Common myeloid progenitor, CD34-positive (primary cell): Measurements from ENCODE around the gene SLC6A5.
"Not testable (repeated sequence)": the region's sequence is repeated elsewhere in the genome, so short reads cannot be mapped to it uniquely, and the experiment has no call there.

Source experiments
- CTCF ChIA-PET: fragments of 350-600 bp; sonication (Branson Sonifier 250); formaldehyde crosslinking; loops from one replicate; lab custom pipeline; 2021; ENCODE audit warnings: antibody characterized with exemption; lab: Charles Lee
- POLR2A ChIA-PET: fragments of 350-600 bp; sonication (Branson Sonifier 250); formaldehyde crosslinking; loops from one replicate; lab custom pipeline; 2021; ENCODE audit warnings: antibody characterized with exemption; lab: Charles Lee
- DNase-seq, 3 donors: peaks; one replicate each; pipeline versions ENCODE4 v3.0.0 to v3.0.0-alpha.2; 2013
- H3K27ac ChIP-seq, 2 experiments: 1 replicate in 1 of 2; 2 replicates in 1 of 2; pipeline ENCODE4 v1.7.0; 2013; ENCODE audit warnings: inconsistent platforms in 2 of 2, low read length in 2 of 2, mild to moderate bottlenecking in 2 of 2, low read depth in 1 of 2, moderate library complexity in 1 of 2; ENCODE audit not compliant: severe bottlenecking in 2 of 2, insufficient read depth in 1 of 2, poor library complexity in 1 of 2
- H3K27me3 ChIP-seq, 5 experiments: replicated peaks in 2 of 5; 1 replicate in 3 of 5; 2 replicates in 2 of 5; pipeline versions ENCODE4 v1.6.1 to v1.7.0; 2013; ENCODE audit warnings: low read length in 4 of 5, mild to moderate bottlenecking in 2 of 5, moderate library complexity in 2 of 5, inconsistent platforms in 1 of 5; ENCODE audit not compliant: insufficient read depth in 5 of 5, control insufficient read depth in 4 of 5
- H3K36me3 ChIP-seq, 4 experiments: 1 replicate in 2 of 4; 2 replicates in 2 of 4; pipeline versions ENCODE4 v1.6.1 to v1.7.0; 2013; ENCODE audit warnings: low read length in 3 of 4, control low read depth in 1 of 4, mild to moderate bottlenecking in 1 of 4; ENCODE audit not compliant: control insufficient read depth in 4 of 4, insufficient read depth in 4 of 4
- H3K4me1 ChIP-seq, 4 experiments: 1 replicate in 3 of 4; 2 replicates in 1 of 4; pipeline versions ENCODE4 v1.6.1 to v1.7.1; 2013; ENCODE audit warnings: low read length in 3 of 4, mild to moderate bottlenecking in 3 of 4, control low read depth in 1 of 4, inconsistent platforms in 1 of 4, moderate library complexity in 1 of 4; ENCODE audit not compliant: control insufficient read depth in 4 of 4, insufficient read depth in 4 of 4; ENCODE audit errors: control extremely low read depth in 1 of 4
- H3K4me3 ChIP-seq, 7 experiments: 1 replicate in 4 of 7; 2 replicates in 3 of 7; pipeline versions ENCODE4 v1.5.1 to v1.7.0; 2013; ENCODE audit warnings: mild to moderate bottlenecking in 7 of 7, low read length in 6 of 7, moderate library complexity in 6 of 7, inconsistent platforms in 2 of 7, low read depth in 2 of 7, control low read depth in 1 of 7; ENCODE audit not compliant: insufficient read depth in 4 of 7, control insufficient read depth in 1 of 7; ENCODE audit errors: extremely low read depth in 1 of 7
- H3K9me3 ChIP-seq, 5 experiments: 1 replicate in 4 of 5; 2 replicates in 1 of 5; pipeline versions ENCODE4 v1.6.1 to v1.7.1; 2013; ENCODE audit warnings: low read length in 4 of 5, mild to moderate bottlenecking in 2 of 5, inconsistent platforms in 1 of 5, low read depth in 1 of 5, moderate library complexity in 1 of 5; ENCODE audit not compliant: control insufficient read depth in 4 of 5, insufficient read depth in 2 of 5; ENCODE audit errors: control extremely low read depth in 1 of 5
- WGBS: methylation state at CpG from one replicate; pipeline ENCODE4 v1.1.5; 2013; ENCODE audit not compliant: insufficient coverage; 5-methylcytosine and 5-hydroxymethylcytosine counted together

The SLC6A5 gene

GRCh38 chr11:20563866-20564265, 35.5 kb upstream of the SLC6A5 start:
- ChIA-PET CTCF (no interaction called here), POLR2A (no interaction called here)

GRCh38 chr11:20564846-20565635, 34.4 kb upstream of the SLC6A5 start:
- H3K36me3 ChIP-seq, result no peaks in the 10 kb centered on the region
- H3K4me1 ChIP-seq, result no peaks in the 10 kb centered on the region
- H3K4me3 ChIP-seq, result no peak overlapping the region
- H3K27ac ChIP-seq, result no peak overlapping the region
- ChIA-PET POLR2A (no interaction called here), CTCF (no interaction called here)
- no peak for DNase-seq
- H3K27me3 ChIP-seq, result peaks cover 0 to 14% (median 2%) of the 10 kb centered on the region in 5 experiments
- peaks cover 0 to 1% (median 0%) of the 10 kb centered on the region in 5 experiments for H3K9me3 ChIP-seq
- WGBS, result 100% methylated on average over 1 of the region's 1 CpG

More at GRCh38 chr11:20563866-20564265, 35.5 kb upstream of the SLC6A5 start:
- Histone ChIP-seq H3K27me3 (peaks cover 0 to 14% (median 2%) of the 10 kb centered on the region in 5 experiments), H3K4me1 (no peaks in the 10 kb centered on the region), H3K9me3 (peaks cover 0 to 1% (median 0%) of the 10 kb centered on the region in 5 experiments), H3K36me3 (no peaks in the 10 kb centered on the region), H3K27ac (no peak overlapping the region), H3K4me3 (no peak overlapping the region)
- DNase-seq, result no peak

- 80% methylated on average over 4 of the region's 4 CpGs for WGBS
- peaks cover 0 to 14% (median 2%) of the 10 kb centered on the region in 5 experiments for H3K27me3 ChIP-seq
- H3K9me3 ChIP-seq, H3K4me1 ChIP-seq, DNase-seq, H3K4me3 ChIP-seq, CTCF ChIA-PET, POLR2A ChIA-PET, H3K36me3 ChIP-seq, H3K27ac ChIP-seq: not testable (repeated sequence)
Measured at GRCh38 chr11:20566115-20566514, 33.3 kb upstream of the SLC6A5 start.

GRCh38 chr11:20566591-20567434, 32.6 kb upstream of the SLC6A5 start:
- Histone ChIP-seq H3K27me3 (peaks cover 0 to 10% (median 2%) of the 10 kb centered on the region in 5 experiments), H3K36me3 (no peaks in the 10 kb centered on the region), H3K4me1 (no peaks in the 10 kb centered on the region), H3K27ac (no peak overlapping the region), H3K9me3 (peaks cover 0 to 1% (median 0%) of the 10 kb centered on the region in 5 experiments), H3K4me3 (no peak overlapping the region)
- CTCF ChIA-PET, result no interaction called here
- POLR2A ChIA-PET, result no interaction called here
- DNase-seq, result no peak
- 96% methylated on average over 3 of the region's 5 CpGs for WGBS

GRCh38 chr11:20579725-20580124, 19.7 kb upstream of the SLC6A5 start:
- H3K4me1 ChIP-seq, H3K4me3 ChIP-seq, POLR2A ChIA-PET, DNase-seq, H3K9me3 ChIP-seq, CTCF ChIA-PET, H3K36me3 ChIP-seq, H3K27ac ChIP-seq, H3K27me3 ChIP-seq: not testable (repeated sequence)
- 100% methylated on average over 3 of the region's 4 CpGs for WGBS

GRCh38 chr11:20583201-20583600, 16.2 kb upstream of the SLC6A5 start:
- no peaks in the 10 kb centered on the region for H3K4me1 ChIP-seq
- no peak overlapping the region for H3K4me3 ChIP-seq
- CTCF ChIA-PET, result no interaction called here

More at GRCh38 chr11:20583201-20583600, 16.2 kb upstream of the SLC6A5 start:
- H3K27me3 ChIP-seq, result peaks cover 0 to 6% (median 2%) of the 10 kb centered on the region in 5 experiments
- H3K36me3 ChIP-seq, result no peaks in the 10 kb centered on the region
- no peak for DNase-seq
- POLR2A ChIA-PET, result no interaction called here
- H3K27ac ChIP-seq, result no peak overlapping the region
- H3K9me3 ChIP-seq, result no peaks in the 10 kb centered on the region
- 50% methylated on average over 2 of the region's 5 CpGs for WGBS
